GM12878 (cell line): Measurements from ENCODE around the gene AGT. TPM values are rescaled to one million over a fixed set of nuclear protein-coding genes. Genes with fewer than 3 reads are reported as not detected.

ENCODE experiments used
- ATAC-seq: fragments of 200-7000 bp; cut with Tn5 transposase; 3 replicates; pipeline ENCODE4 v1.9.1; 2020; ENCODE audit warnings: mild to moderate bottlenecking, moderate library complexity
- BruUV-seq: library from RNA; stranded (reverse); fragments of 400-500 nt; replicated peaks from 2 replicates; lab custom pipeline; 2021; lab: Mats Ljungman, UMichigan
- CTCF ChIA-PET: fragments of 300-600 bp; sonication (Branson Sonifier 250); formaldehyde crosslinking; extraction: SDS; loops from one replicate; lab custom pipeline; 2021; ENCODE audit warnings: inconsistent platforms; lab: Yijun Ruan, JAX
- POLR2A ChIA-PET: fragments of 350-600 bp; formaldehyde crosslinking; extraction: SDS; loops from one replicate; lab custom pipeline; 2021; ENCODE audit warnings: inconsistent platforms; lab: Charles Lee
- RAD21 ChIA-PET: fragments of 300-600 bp; sonication (Branson Sonifier 250); formaldehyde crosslinking; loops from one replicate; lab custom pipeline; 2023; ENCODE audit warnings: antibody characterized with exemption; ENCODE audit not compliant: unreplicated experiment; lab: Charles Lee
- SMC1A ChIA-PET: fragments of 300-600 bp; sonication (Branson Sonifier 250); formaldehyde crosslinking; loops from one replicate; lab custom pipeline; 2023; ENCODE audit not compliant: unreplicated experiment, uncharacterized antibody; lab: Charles Lee
- DNase-seq: peaks from one replicate; pipeline ENCODE4 v3.0.0-alpha.2; 2011; ENCODE audit warnings: low read depth, low spot score
- FAIRE-seq: peaks from 3 replicates; lab custom pipeline; 2011; peaks lifted over from hg19 to GRCh38; lab: Jason Lieb, UNC
- H2AFZ ChIP-seq: 2 replicates; pipeline ENCODE4 v1.6.0; 2011; ENCODE audit warnings: low read depth, low read length, control low read depth; ENCODE audit not compliant: control insufficient read depth
- H3K27ac ChIP-seq: 2 replicates; pipeline ENCODE4 v1.5.1; 2011; ENCODE audit warnings: control low read depth; ENCODE audit not compliant: control insufficient read depth, insufficient read depth
- H3K27me3 ChIP-seq, 2 experiments: replicated peaks in 1 of 2; 2 replicates each; pipeline versions ENCODE4 v1.6.0 to v1.6.1; 2011; ENCODE audit warnings: low read length in 1 of 2; ENCODE audit not compliant: control insufficient read depth in 2 of 2, insufficient read depth in 2 of 2
- H3K36me3 ChIP-seq, 2 experiments: 2 replicates each; pipeline ENCODE4 v1.5.1; 2011; ENCODE audit warnings: low read length in 1 of 2; ENCODE audit not compliant: control insufficient read depth in 2 of 2, insufficient read depth in 2 of 2
- H3K4me1 ChIP-seq: 2 replicates; pipeline ENCODE4 v1.6.1; 2011; ENCODE audit warnings: mild to moderate bottlenecking, low read length, moderate library complexity, mixed read lengths; ENCODE audit not compliant: control insufficient read depth, insufficient read depth
- H3K4me2 ChIP-seq: 2 replicates; pipeline ENCODE4 v1.6.0; 2011; ENCODE audit warnings: control low read depth; ENCODE audit not compliant: control insufficient read depth, insufficient read depth
- H3K4me3 ChIP-seq: fragments of 200-600 bp; sonication (generic); 2 replicates; pipeline ENCODE4 v1.5.1; 2016
- H3K79me2 ChIP-seq: 2 replicates; pipeline ENCODE4 v1.6.0; 2011; ENCODE audit warnings: low read length; ENCODE audit not compliant: control insufficient read depth, insufficient read depth
- H3K9ac ChIP-seq: 2 replicates; pipeline ENCODE4 v1.8.0; 2011; ENCODE audit warnings: low read length, control low read depth, mixed read lengths; ENCODE audit not compliant: control insufficient read depth, insufficient read depth
- H3K9me3 ChIP-seq: replicated peaks from 3 replicates; pipeline ENCODE4 v1.5.1; 2011; ENCODE audit warnings: mild to moderate bottlenecking, low read length; ENCODE audit not compliant: control insufficient read depth, insufficient read depth
- H4K20me1 ChIP-seq: 2 replicates; pipeline ENCODE4 v1.6.0; 2011; ENCODE audit not compliant: control insufficient read depth, insufficient read depth
- CUX1 ChIP-seq: IDR thresholded peaks from 2 replicates; pipeline ENCODE4 v1.6.1; 2012; ENCODE audit warnings: improper control_type of control experiment, low read depth, low read length; ENCODE audit not compliant: insufficient replicate concordance
- ETV6 ChIP-seq, 2 experiments: fragments of 450-650 bp in 1 of 2; IDR thresholded peaks in 1 of 2; conservative IDR thresholded peaks in 1 of 2; 2 replicates each; pipeline ENCODE4 v1.6.1; 2014; ENCODE audit warnings: antibody characterized with exemption in 1 of 2, borderline replicate concordance in 1 of 2, low read depth in 1 of 2, mild to moderate bottlenecking in 1 of 2, moderate library complexity in 1 of 2
- KDM1A ChIP-seq: fragments of 200-600 bp; sonication (generic); IDR thresholded peaks from 2 replicates; pipeline ENCODE4 v1.6.1; 2016; ENCODE audit warnings: borderline replicate concordance
- MEF2A ChIP-seq: IDR thresholded peaks from 2 replicates; pipeline ENCODE4 v1.6.1; 2011; ENCODE audit warnings: low read depth, mild to moderate bottlenecking, low read length, moderate library complexity; ENCODE audit not compliant: insufficient read depth
- MYC ChIP-seq: IDR thresholded peaks from 2 replicates; pipeline ENCODE4 v1.6.1; 2011; ENCODE audit warnings: mild to moderate bottlenecking, low read length, moderate library complexity, inconsistent platforms; ENCODE audit not compliant: insufficient read depth, insufficient replicate concordance, insufficient read length, severe bottlenecking
- NFYB ChIP-seq: IDR thresholded peaks from 2 replicates; pipeline ENCODE4 v1.6.1; 2011; ENCODE audit warnings: low read depth, mild to moderate bottlenecking, low read length, improper control_type of control experiment, moderate library complexity; ENCODE audit not compliant: insufficient read depth
- NR2C1 ChIP-seq: fragments of 450-650 bp; IDR thresholded peaks from 2 replicates; pipeline ENCODE4 v1.6.1; 2017; ENCODE audit warnings: antibody characterized with exemption, mild to moderate bottlenecking, moderate library complexity
- RFX5 ChIP-seq: IDR thresholded peaks from 2 replicates; pipeline ENCODE4 v1.6.1; 2011; ENCODE audit warnings: low read depth, low read length, improper control_type of control experiment
- SMAD1 ChIP-seq: fragments of 450-650 bp; IDR thresholded peaks from 2 replicates; pipeline ENCODE4 v1.6.1; 2018; ENCODE audit warnings: mild to moderate bottlenecking, low read depth; ENCODE audit not compliant: partially characterized antibody
- STAT3 ChIP-seq: IDR thresholded peaks from 2 replicates; pipeline ENCODE4 v1.6.1; 2011; ENCODE audit warnings: low read depth, low read length, improper control_type of control experiment
- ZNF592 ChIP-seq: fragments of 450-650 bp; IDR thresholded peaks from 2 replicates; pipeline ENCODE4 v1.6.1; 2017; ENCODE audit warnings: mild to moderate bottlenecking, moderate library complexity
- WGBS: methylation state at CpG from one replicate; pipeline ENCODE4 v1.1.6; 2016; ENCODE audit warnings: low lambda C conversion rate; ENCODE audit not compliant: insufficient replicate concordance, insufficient coverage; ENCODE audit errors: missing lambda C conversion rate; 5-methylcytosine and 5-hydroxymethylcytosine counted together
- in situ Hi-C: fragments of 300-500 bp; cut with MboI; formaldehyde crosslinking; loops from 9 replicates; pipeline ENCODE4 v1.14.3; 2018; ENCODE audit warnings: mixed read lengths
- intact Hi-C: fragments of 100-400 bp; cut with micrococcal nuclease; formaldehyde crosslinking; loops from one replicate; pipeline ENCODE4 v1.14.2; 2022; ENCODE audit not compliant: unreplicated experiment
- polyA plus RNA-seq, 11 experiments: library from polyadenylated mRNA; depleted of rRNA in 4 of 11; unstranded in 6 of 11; stranded (reverse) in 5 of 11; fragments of >200 nt; fragmentation: Nextera tagmentation in 4 of 11; fragmentation: Illumina TruSeq in 1 of 11; extraction: Ambion mirVana in 4 of 11; extraction: Trizol in 1 of 11; gene quantifications; 1 replicate in 1 of 11; 2 replicates in 10 of 11; pipeline versions ENCODE4 v1.2.1 to v1.2.3, GENCODE V29; 2011 to 2016; ENCODE audit warnings: inconsistent platforms in 2 of 11, missing spikeins in 2 of 11, low read depth in 1 of 11
- total RNA-seq, 4 experiments: library from RNA; depleted of rRNA in 3 of 4; stranded (reverse); fragments of >200 nt in 3 of 4; fragmentation: Illumina TruSeq in 1 of 4; extraction: Trizol in 1 of 4; gene quantifications; 2 replicates each; pipeline versions ENCODE4 v1.2.1 to v1.2.3, GENCODE V29; 2013 to 2021

AGT gene
- total and polyA plus RNA-seq, 10 of the 15 experiments (the other 5 are each of a cell fraction or from before 2014, with no cell fraction given) = 0.69 TPM; not detected in 9

- ChIA-PET POLR2A (no interaction called here), CTCF (no interaction called here), RAD21 (no interaction called here), SMC1A (no interaction called here)
- Histone ChIP-seq H3K9me3 (no peaks in the 10 kb centered on the region; the same call in 2 of the 3 replicates), H4K20me1 (no peaks in the 10 kb centered on the region), H3K27ac (no peak overlapping the region), H3K79me2 (no peaks in the 10 kb centered on the region), H3K36me3 (no peaks in the 10 kb centered on the region), H3K9ac (no peak overlapping the region), H3K4me1 (no peaks in the 10 kb centered on the region), H2AFZ (no peak overlapping the region), H3K27me3 (no peaks in the 10 kb centered on the region), H3K4me2 (no peak overlapping the region), H3K4me3 (no peak overlapping the region)
- intact Hi-C loops (no loop called here), in situ Hi-C loops (no loop called here)
- DNase-seq (no peak), ATAC-seq (no peak), FAIRE-seq (no peak)
- no TSS peak for BruUV-seq
- 11% methylated on average over 6 of the region's 6 CpGs for WGBS
- TF ChIP-seq ETV6 (conservative IDR thresholded peaks at IDR 0.05 in 1 of 2, IDR thresholded peaks at IDR 0.05 in 1 of 2; ENCODE audit: borderline replicate concordance in 1 of 2, low read depth in 1 of 2) (no peak), RFX5 (no peak), SMAD1 (no peak), CUX1 (no peak), NR2C1 (no peak), ZNF592 (no peak), STAT3 (no peak), KDM1A (no peak), MYC (no peak), NFYB (no peak), MEF2A (no peak)
Observed at GRCh38 chr1:230725256-230726012, 11.5 kb upstream of the AGT start.
